ENCODE results near the gene VPS26A.
A peak's percentile ranks its signal among the peaks of the same experiment; 100 is the strongest.

The VPS26A gene

DNA sequence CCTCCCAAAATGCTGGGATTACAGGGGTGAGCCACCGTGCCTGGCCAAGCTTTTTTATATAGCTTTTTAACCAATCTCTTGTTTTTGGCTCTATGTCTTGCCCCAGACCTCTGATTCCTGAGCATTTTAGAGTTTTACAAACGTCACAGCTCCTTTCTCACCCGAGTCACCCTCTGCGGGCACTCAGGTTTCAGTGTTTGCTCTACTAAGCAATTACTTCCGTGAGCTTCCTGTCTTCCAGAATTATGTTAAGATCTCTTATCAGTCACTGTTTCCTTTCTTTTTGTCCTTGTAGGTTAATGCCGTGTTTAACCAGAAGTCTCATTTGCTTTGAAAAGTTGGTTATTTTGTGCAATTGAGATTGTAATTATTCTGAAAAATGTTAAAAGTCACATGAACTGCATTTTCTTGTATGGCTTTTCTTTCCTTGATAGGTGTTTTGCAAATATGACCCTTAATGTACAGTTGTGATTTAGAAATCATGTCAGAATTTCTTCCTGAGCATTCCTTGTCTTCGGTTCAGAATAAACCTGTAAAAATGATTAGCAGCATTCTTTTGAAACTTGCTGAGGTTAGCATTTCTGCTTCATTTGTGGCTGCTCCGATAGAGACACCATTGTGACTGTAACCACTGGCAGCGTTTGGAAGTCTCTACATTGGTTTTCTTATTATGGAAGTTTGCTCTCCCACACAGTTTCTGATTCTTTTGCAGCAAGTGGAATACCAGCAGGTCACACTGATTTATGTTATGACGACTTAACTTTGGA, 91.6 kb downstream of the VPS26A start:
- no peak for DNase-seq (ENCODE audit: low read depth)
- TF ChIP-seq, protein P1, sequence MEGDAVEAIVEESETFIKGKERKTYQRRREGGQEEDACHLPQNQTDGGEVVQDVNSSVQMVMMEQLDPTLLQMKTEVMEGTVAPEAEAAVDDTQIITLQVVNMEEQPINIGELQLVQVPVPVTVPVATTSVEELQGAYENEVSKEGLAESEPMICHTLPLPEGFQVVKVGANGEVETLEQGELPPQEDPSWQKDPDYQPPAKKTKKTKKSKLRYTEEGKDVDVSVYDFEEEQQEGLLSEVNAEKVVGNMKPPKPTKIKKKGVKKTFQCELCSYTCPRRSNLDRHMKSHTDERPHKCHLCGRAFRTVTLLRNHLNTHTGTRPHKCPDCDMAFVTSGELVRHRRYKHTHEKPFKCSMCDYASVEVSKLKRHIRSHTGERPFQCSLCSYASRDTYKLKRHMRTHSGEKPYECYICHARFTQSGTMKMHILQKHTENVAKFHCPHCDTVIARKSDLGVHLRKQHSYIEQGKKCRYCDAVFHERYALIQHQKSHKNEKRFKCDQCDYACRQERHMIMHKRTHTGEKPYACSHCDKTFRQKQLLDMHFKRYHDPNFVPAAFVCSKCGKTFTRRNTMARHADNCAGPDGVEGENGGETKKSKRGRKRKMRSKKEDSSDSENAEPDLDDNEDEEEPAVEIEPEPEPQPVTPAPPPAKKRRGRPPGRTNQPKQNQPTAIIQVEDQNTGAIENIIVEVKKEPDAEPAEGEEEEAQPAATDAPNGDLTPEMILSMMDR (IDR thresholded peaks at IDR 0.05; ENCODE audit: control insufficient read depth, insufficient read depth, low read depth, low read length, missing control alignments): no peak
- no peak overlapping the region for H3K4me3 ChIP-seq (ENCODE audit: control insufficient read depth, low read depth, low read length)

- TF ChIP-seq, protein P1 (IDR thresholded peaks at IDR 0.05; ENCODE audit: control insufficient read depth, insufficient read depth, low read depth, low read length, missing control alignments): no peak
- DNase-seq (ENCODE audit: low read depth): no peak
- no peak overlapping the region for H3K4me3 ChIP-seq (ENCODE audit: control insufficient read depth, low read depth, low read length)
Observed at GRCh38 chr10:69216577-69217118, 92.7 kb downstream of the VPS26A start.

DNA sequence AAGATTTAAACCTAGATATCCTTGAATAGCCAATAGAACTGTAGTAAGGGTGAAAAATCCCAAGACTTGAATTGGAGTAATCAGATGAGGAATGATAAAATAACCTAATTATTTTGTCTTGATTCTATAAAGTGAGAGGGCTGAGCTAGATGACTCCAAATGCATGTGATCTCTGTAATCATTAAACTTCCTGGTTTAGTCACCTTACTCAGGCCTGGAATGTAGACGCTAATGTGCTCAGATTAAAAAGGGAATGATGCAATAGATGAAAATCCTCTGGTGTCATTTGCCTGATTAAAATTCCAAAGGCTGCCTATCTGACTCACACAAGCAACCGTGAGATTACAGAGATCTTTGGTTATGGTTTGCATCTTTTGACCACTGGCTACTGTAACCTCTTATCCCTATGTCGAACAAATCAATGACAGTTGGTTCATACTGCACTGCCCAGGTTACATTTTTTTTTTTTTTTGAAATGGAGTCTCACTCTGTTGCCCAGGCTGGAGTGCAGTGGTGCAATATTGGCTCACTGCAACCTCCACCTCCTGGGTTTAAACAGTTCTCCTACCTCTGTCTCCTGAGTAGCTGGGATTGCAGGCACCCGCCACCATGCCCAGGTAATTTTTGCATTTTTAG, 93.3 kb downstream of the VPS26A start:
- TF ChIP-seq, protein P1 (IDR thresholded peaks at IDR 0.05; ENCODE audit: control insufficient read depth, insufficient read depth, low read depth, low read length, missing control alignments): no peak
- H3K4me3 ChIP-seq (ENCODE audit: control insufficient read depth, low read depth, low read length): no peak overlapping the region
- peak; percentile 59 for DNase-seq (ENCODE audit: low read depth)

DNA sequence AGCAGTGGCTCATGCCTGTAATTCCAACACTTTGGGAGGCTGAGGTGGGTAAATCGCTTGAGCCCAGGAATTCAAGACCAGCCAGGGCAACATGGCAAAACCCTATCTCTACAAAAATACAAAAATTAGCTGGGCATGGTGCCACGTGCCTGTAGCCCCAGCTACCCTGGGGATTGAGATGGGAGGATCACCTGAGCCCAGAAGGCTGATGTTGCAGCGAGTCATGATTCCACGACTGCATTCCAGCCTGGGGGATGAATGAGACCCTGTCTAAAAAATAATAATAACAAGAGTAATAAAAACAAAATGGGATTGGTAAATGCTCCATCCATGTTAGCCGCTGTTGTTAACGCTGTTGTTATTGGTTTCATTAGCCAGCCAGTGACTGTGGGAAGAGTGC, 94.9 kb downstream of the VPS26A start:
- TF ChIP-seq, protein P1 (IDR thresholded peaks at IDR 0.05; ENCODE audit: control insufficient read depth, insufficient read depth, low read depth, low read length, missing control alignments): no peak
- no peak for DNase-seq (ENCODE audit: low read depth)
- H3K4me3 ChIP-seq (ENCODE audit: control insufficient read depth, low read depth, low read length): no peak overlapping the region

DNA sequence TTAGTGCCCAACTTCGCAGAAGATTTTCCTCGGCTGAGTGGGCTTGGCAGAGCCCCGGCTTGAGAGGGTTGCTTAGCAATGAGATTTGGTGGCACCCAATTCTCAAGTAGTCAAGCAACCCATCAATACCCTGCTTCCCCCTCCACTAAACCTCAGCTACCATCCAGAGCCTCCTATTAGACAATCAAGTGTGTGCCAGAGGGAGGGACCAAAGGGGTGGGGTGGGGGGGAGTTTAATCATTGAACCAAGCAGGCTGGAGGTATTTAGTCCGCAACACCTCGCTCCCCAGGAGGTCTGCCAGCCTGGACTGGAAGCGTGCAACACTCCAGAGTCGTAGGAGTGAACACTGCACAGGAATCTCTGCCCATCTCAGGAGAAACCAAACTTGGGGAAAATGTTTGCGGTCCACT, 96.1 kb downstream of the VPS26A start, which contains the start of gene HKDC1:
Gene HKDC1 (plus strand): TSS at position 292 of the 411 bp plus-strand sequence. CDS start 104 bp downstream, at position 396.
- TF ChIP-seq, protein P1 (IDR thresholded peaks at IDR 0.05; ENCODE audit: control insufficient read depth, insufficient read depth, low read depth, low read length, missing control alignments): no peak
- DNase-seq (ENCODE audit: low read depth): no peak
- no peak within 1 kb of the TSS for H3K4me3 ChIP-seq (ENCODE audit: control insufficient read depth, low read depth, low read length)

GRCh38 chr10:69220507-69220906, 96.5 kb downstream of the VPS26A start:
- no peak overlapping the region for H3K4me3 ChIP-seq (ENCODE audit: control insufficient read depth, low read depth, low read length)
- TF ChIP-seq, protein P1 (IDR thresholded peaks at IDR 0.05; ENCODE audit: control insufficient read depth, insufficient read depth, low read depth, low read length, missing control alignments): no peak
- DNase-seq (ENCODE audit: low read depth): no peak
